ENCODE data around the gene FGF11. TPM values are rescaled to one million over a fixed set of nuclear protein-coding genes. Genes with fewer than 3 reads are reported as not detected.

FGF11 gene
- total and polyA plus RNA-seq, 2 of the 13 experiments (the other 11 are each of a cell fraction or from before 2014, with no cell fraction given) = 0.20 to 7.6 TPM

GRCh38 chr17:7483255-7484066, 44.1 kb downstream of the FGF11 start (continued):
- TF ChIP-seq IKZF4 (CRISPR knock-in tag; IDR thresholded peaks at IDR 0.05; ENCODE audit: borderline replicate concordance, low read depth, not compliant biosample characterization) (peak; percentile 28), TEF (CRISPR knock-in tag; IDR thresholded peaks at IDR 0.05) (no peak), ZBTB20 (CRISPR knock-in tag; IDR thresholded peaks at IDR 0.05; ENCODE audit: borderline replicate concordance, low read depth) (peak; percentile 58; the same call in 1 of the 2 replicates), POGZ (CRISPR knock-in tag; IDR thresholded peaks at IDR 0.05) (peak; percentile 20; the same call in 1 of the 2 replicates), ZNF280B (CRISPR knock-in tag; IDR thresholded peaks at IDR 0.05; ENCODE audit: borderline replicate concordance) (peak; percentile 41; the same call in 1 of the 2 replicates), MAF1 (CRISPR knock-in tag; IDR thresholded peaks at IDR 0.05; ENCODE audit: borderline replicate concordance) (no peak), IKZF5 (CRISPR knock-in tag; IDR thresholded peaks at IDR 0.05) (0 out of 2 replicates have a peak, but pooled peaks have one; percentile 38), DDIT3 (CRISPR knock-in tag; IDR thresholded peaks at IDR 0.05) (no peak), RERE (CRISPR knock-in tag; IDR thresholded peaks at IDR 0.05; ENCODE audit: low read depth) (no peak), HMGXB4 (CRISPR knock-in tag; IDR thresholded peaks at IDR 0.05; ENCODE audit: borderline replicate concordance in 1 of 2, low read depth in 1 of 2) (peak; percentile 10 to 50; a peak in 2 of 4 replicates), ARNTL (CRISPR knock-in tag; IDR thresholded peaks at IDR 0.05) (peak; percentile 38), ZNF740 (CRISPR knock-in tag; IDR thresholded peaks at IDR 0.05) (peak; percentile 83; the same call in 1 of the 2 replicates)

Measured in HepG2 (cell line).